HepG2 (cell line): ENCODE measurements around the gene TAF12. TPM values are rescaled to one million over a fixed set of nuclear protein-coding genes. Genes with fewer than 3 reads are reported as not detected.
"Not testable (repeated sequence)": the region's sequence is repeated elsewhere in the genome, so short reads cannot be mapped to it uniquely, and the experiment has no call there.

Experiments
- ATAC-seq: fragments of 200-7000 bp; cut with Tn5 transposase; 3 replicates; pipeline ENCODE4 v1.9.1; 2020; ENCODE audit warnings: mild to moderate bottlenecking, moderate library complexity
- BruUV-seq: library from RNA; stranded (reverse); fragments of 400-500 nt; replicated peaks from 2 replicates; lab custom pipeline; 2021; lab: Mats Ljungman, UMichigan
- CTCF ChIA-PET: fragments of 300-600 bp; formaldehyde crosslinking; extraction: SDS; loops from one replicate; lab custom pipeline; 2021; ENCODE audit warnings: low total read pairs, inconsistent platforms, low intra/inter-chr PET ratio; lab: Yijun Ruan, JAX
- POLR2A ChIA-PET: fragments of 350-600 bp; sonication (Branson Sonifier 250); formaldehyde crosslinking; loops from one replicate; lab custom pipeline; 2020; ENCODE audit warnings: antibody characterized with exemption, inconsistent platforms; lab: Yijun Ruan, JAX
- DNase-seq: peaks from one replicate; pipeline ENCODE4 v3.0.0-alpha.2; 2015; ENCODE audit warnings: low spot score
- FAIRE-seq: peaks from 3 replicates; lab custom pipeline; 2011; peaks lifted over from hg19 to GRCh38; lab: Jason Lieb, UNC
- H2AFZ ChIP-seq: one replicate; pipeline ENCODE4 v1.6.1; 2011; ENCODE audit warnings: low read length, inconsistent platforms
- H3K27ac ChIP-seq: fragments of 300-600 bp; 3 replicates; pipeline ENCODE4 v1.8.0; 2011; ENCODE audit warnings: mixed run types, mild to moderate bottlenecking, mixed read lengths, low read length, inconsistent platforms; ENCODE audit not compliant: insufficient read depth; ENCODE audit errors: extremely low read length
- H3K27me3 ChIP-seq, 2 experiments: fragments of 200-600 bp in 1 of 2; 2 replicates in 1 of 2; 3 replicates in 1 of 2; pipeline versions ENCODE4 v1.6.0 to v1.8.0; 2011; ENCODE audit warnings: low read length in 2 of 2, mild to moderate bottlenecking in 2 of 2, moderate library complexity in 2 of 2, inconsistent platforms in 1 of 2; ENCODE audit not compliant: insufficient read depth in 2 of 2, control insufficient read depth in 1 of 2
- H3K36me3 ChIP-seq, 2 experiments: fragments of 200-600 bp in 1 of 2; replicated peaks in 1 of 2; 2 replicates in 1 of 2; 3 replicates in 1 of 2; pipeline versions ENCODE4 v1.5.1 to v1.8.0; 2011; ENCODE audit warnings: low read length in 2 of 2, inconsistent platforms in 1 of 2; ENCODE audit not compliant: insufficient read depth in 2 of 2, control insufficient read depth in 1 of 2
- H3K4me1 ChIP-seq: 2 replicates; pipeline ENCODE4 v1.5.1; 2012; ENCODE audit warnings: low read length, inconsistent platforms; ENCODE audit not compliant: insufficient read depth
- H3K4me2 ChIP-seq: 2 replicates; pipeline ENCODE4 v1.6.0; 2011; ENCODE audit warnings: low read depth, low read length, inconsistent platforms
- H3K4me3 ChIP-seq, 3 experiments: fragments of 200-600 bp in 1 of 3; sonication (generic), shearing (Covaris generic) in 1 of 3; replicated peaks in 1 of 3; 2 replicates each; pipeline ENCODE4 v1.5.1; 2011 to 2016; ENCODE audit warnings: low read length in 3 of 3, inconsistent platforms in 2 of 3, low read depth in 2 of 3, mild to moderate bottlenecking in 2 of 3, control low read depth in 1 of 3, mixed read lengths in 1 of 3; ENCODE audit not compliant: insufficient read depth in 1 of 3
- H3K79me2 ChIP-seq: one replicate; pipeline ENCODE4 v1.6.1; 2011; ENCODE audit warnings: low read length, inconsistent platforms; ENCODE audit not compliant: insufficient read depth
- H3K9ac ChIP-seq: 2 replicates; pipeline ENCODE4 v1.6.0; 2011; ENCODE audit warnings: mild to moderate bottlenecking, low read depth, low read length, inconsistent platforms; ENCODE audit not compliant: insufficient read depth
- H3K9me3 ChIP-seq: 2 replicates; pipeline ENCODE4 v1.5.1; 2012; ENCODE audit warnings: mild to moderate bottlenecking, low read length
- H4K20me1 ChIP-seq: 2 replicates; pipeline ENCODE4 v1.6.0; 2011; ENCODE audit warnings: inconsistent platforms, mild to moderate bottlenecking, low read length, moderate library complexity; ENCODE audit not compliant: insufficient read depth
- JUN ChIP-seq: sonication (generic); formaldehyde crosslinking; IDR thresholded peaks from 2 replicates; pipeline ENCODE4 v1.4.0; 2020; ENCODE audit warnings: mild to moderate bottlenecking, missing genetic modification reagents
- KAT8 ChIP-seq: IDR thresholded peaks from 2 replicates; pipeline ENCODE4 v1.6.1; 2016; ENCODE audit warnings: missing genetic modification reagents, missing compliant biosample characterization
- WGBS: methylation state at CpG from one replicate; pipeline ENCODE4 v1.1.6; 2017; ENCODE audit warnings: low lambda C conversion rate; 5-methylcytosine and 5-hydroxymethylcytosine counted together
- in situ Hi-C: cut with HindIII; loops from 2 replicates; pipeline ENCODE4 v1.10.0; 2017; ENCODE audit warnings: low pct_unique_long_range_greater_than_20kb; ENCODE audit not compliant: extremely low pct_ligation_motif_present
- intact Hi-C: fragments of 100-400 bp; cut with micrococcal nuclease; formaldehyde crosslinking; loops from one replicate; pipeline ENCODE4 v1.10.0; 2022; ENCODE audit not compliant: unreplicated experiment
- polyA plus RNA-seq, 8 experiments: library from polyadenylated mRNA; depleted of rRNA in 3 of 8; stranded (reverse) in 7 of 8; unstranded in 1 of 8; fragments of >200 nt; fragmentation: Illumina TruSeq in 4 of 8; extraction: Trizol in 4 of 8; gene quantifications; 2 replicates each; pipeline versions ENCODE4 v1.2.1 to v1.2.3, GENCODE V29; 2011 to 2016; ENCODE audit warnings: low read depth in 4 of 8, missing spikeins in 1 of 8, mixed read lengths in 1 of 8; ENCODE audit not compliant: insufficient read depth in 1 of 8
- total RNA-seq, 5 experiments: library from RNA; depleted of rRNA; stranded (reverse); fragments of >200 nt; fragmentation: Illumina TruSeq; extraction: Trizol; gene quantifications; 2 replicates each; pipeline ENCODE4 v1.2.3, GENCODE V29; 2016; ENCODE audit warnings: low read depth in 1 of 5

TAF12 gene
- total and polyA plus RNA-seq, 2 of the 13 experiments (the other 11 are each of a cell fraction or from before 2014, with no cell fraction given): 16.3 to 17.1 TPM

DNA sequence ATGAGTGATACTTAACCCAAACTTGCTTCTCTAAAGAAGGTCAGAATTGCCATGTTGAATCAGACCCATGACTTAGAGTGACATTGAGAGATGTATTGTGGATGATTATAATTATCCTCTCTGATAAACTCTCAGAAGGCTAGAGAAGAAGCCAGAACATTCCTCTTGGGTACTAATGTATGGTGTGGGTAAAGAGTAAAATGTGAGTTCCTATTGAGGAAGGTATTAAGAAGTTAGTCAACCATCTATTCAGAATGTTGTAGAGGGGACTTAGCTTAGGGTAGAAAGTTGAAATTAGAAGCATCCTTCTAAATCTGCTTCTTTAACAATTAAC lies 33.0 kb upstream of the TAF12 start:
- no peaks in the 10 kb centered on the region for H3K36me3 ChIP-seq
- H3K4me3 ChIP-seq: no peak overlapping the region
- in situ Hi-C loops: no loop called here
- H3K9ac ChIP-seq: no peak overlapping the region
- no peak overlapping the region for H3K27ac ChIP-seq
- H3K27me3 ChIP-seq: no peaks in the 10 kb centered on the region
- TF ChIP-seq JUN (CRISPR knock-in tag) (no peak), KAT8 (CRISPR knock-in tag) (no peak)
- no peaks in the 10 kb centered on the region for H4K20me1 ChIP-seq
- no peak for DNase-seq
- intact Hi-C loops: no loop called here
- no TSS peak for BruUV-seq
- POLR2A ChIA-PET: interaction anchor here (1.4 kb wide), 1 partner anchor 27 kb away, joined by 4 read pairs; the partner anchor contains the start of gene RNU11
- H3K79me2 ChIP-seq: no peaks in the 10 kb centered on the region
- no peak overlapping the region for H3K4me2 ChIP-seq
- ATAC-seq: no peak
- CTCF ChIA-PET: no interaction called here
- H2AFZ ChIP-seq: no peak overlapping the region
- peaks cover 1% of the 10 kb centered on the region; the same call in 1 of the 2 replicates for H3K4me1 ChIP-seq
- no peaks in the 10 kb centered on the region for H3K9me3 ChIP-seq
- no peak for FAIRE-seq

GRCh38 chr1:28672971-28673370 lies 30.1 kb upstream of the TAF12 start:
- H3K9me3 ChIP-seq, FAIRE-seq, H3K4me3 ChIP-seq, H3K79me2 ChIP-seq, H4K20me1 ChIP-seq, DNase-seq, BruUV-seq, H3K4me2 ChIP-seq, ATAC-seq, in situ Hi-C loops, H3K9ac ChIP-seq, H3K36me3 ChIP-seq, CTCF ChIA-PET, H3K27me3 ChIP-seq, intact Hi-C loops, H3K27ac ChIP-seq, H2AFZ ChIP-seq: not testable (repeated sequence)
- POLR2A ChIA-PET: interaction anchor here (0.6 kb wide), 1 partner anchor 91 kb away, joined by 3 read pairs; no protein-coding TSS in a partner anchor
- H3K4me1 ChIP-seq: peaks cover 16% of the 10 kb centered on the region
- WGBS: 98% methylated on average over 12 of the region's 15 CpGs
